ENCODE results near the gene DNAJB8.

Gene DNAJB8

GRCh38 chr3:128443771-128444170 lies 22.9 kb downstream of the DNAJB8 start:
- Mint-ChIP-seq H3K4me1 (peaks cover 18% of the 10 kb centered on the region), H3K27me3 (peaks cover 11% of the 10 kb centered on the region), H3K4me3 (no peak overlapping the region), H3K9me3 (peaks cover 16% of the 10 kb centered on the region), H3K27ac (no peak overlapping the region), H3K36me3 (ENCODE audit: low read depth) (peaks cover 10% of the 10 kb centered on the region)
- no peak for DNase-seq
- ATAC-seq: no peak

- H3K4me3 Mint-ChIP-seq: no peak overlapping the region
- no peak overlapping the region for H3K27ac Mint-ChIP-seq
- peaks cover 6% of the 10 kb centered on the region for H3K36me3 Mint-ChIP-seq (ENCODE audit: low read depth)
- peaks cover 10% of the 10 kb centered on the region for H3K9me3 Mint-ChIP-seq
- DNase-seq: no peak
- peaks cover 12% of the 10 kb centered on the region for H3K4me1 Mint-ChIP-seq
- peaks cover 11% of the 10 kb centered on the region for H3K27me3 Mint-ChIP-seq
- no peak for ATAC-seq
Observed at GRCh38 chr3:128442949-128443348, 23.7 kb downstream of the DNAJB8 start.

- ATAC-seq (no peak), DNase-seq (no peak)
- H3K4me3 Mint-ChIP-seq: no peak overlapping the region
- H3K27me3 Mint-ChIP-seq: peaks cover 11% of the 10 kb centered on the region
- no peak overlapping the region for H3K27ac Mint-ChIP-seq
- peaks cover 3% of the 10 kb centered on the region for H3K9me3 Mint-ChIP-seq
- H3K4me1 Mint-ChIP-seq: peaks cover 3% of the 10 kb centered on the region
- H3K36me3 Mint-ChIP-seq (ENCODE audit: low read depth): peaks cover 1% of the 10 kb centered on the region
Observed at GRCh38 chr3:128442070-128442469, 24.6 kb downstream of the DNAJB8 start.

- Mint-ChIP-seq H3K4me1 (no peaks in the 10 kb centered on the region), H3K36me3 (ENCODE audit: low read depth) (no peaks in the 10 kb centered on the region), H3K9me3 (no peaks in the 10 kb centered on the region), H3K4me3 (no peak overlapping the region), H3K27me3 (peaks cover 12% of the 10 kb centered on the region), H3K27ac (no peak overlapping the region)
- no peak for DNase-seq
- no peak for ATAC-seq
Observed at GRCh38 chr3:128439226-128439625, 27.5 kb downstream of the DNAJB8 start.

- Mint-ChIP-seq H3K27me3 (peaks cover 17% of the 10 kb centered on the region), H3K36me3 (ENCODE audit: low read depth) (no peaks in the 10 kb centered on the region), H3K4me3 (no peak overlapping the region), H3K9me3 (no peaks in the 10 kb centered on the region), H3K4me1 (no peaks in the 10 kb centered on the region), H3K27ac (no peak overlapping the region)
- peak; percentile 35 for ATAC-seq
- no peak for DNase-seq
Observed at GRCh38 chr3:128438488-128439072, 28.1 kb downstream of the DNAJB8 start.

- Mint-ChIP-seq H3K4me3 (no peak overlapping the region), H3K9me3 (no peaks in the 10 kb centered on the region), H3K36me3 (ENCODE audit: low read depth) (no peaks in the 10 kb centered on the region), H3K27me3 (peaks cover 32% of the 10 kb centered on the region), H3K27ac (no peak overlapping the region), H3K4me1 (peaks cover 10% of the 10 kb centered on the region)
- DNase-seq (no peak), ATAC-seq (no peak)
Observed at GRCh38 chr3:128436214-128436613, 30.5 kb downstream of the DNAJB8 start.

- DNase-seq: no peak
- peaks cover 37% of the 10 kb centered on the region for H3K27me3 Mint-ChIP-seq
- no peak overlapping the region for H3K27ac Mint-ChIP-seq
- peaks cover 10% of the 10 kb centered on the region for H3K4me1 Mint-ChIP-seq
- ATAC-seq: no peak
- no peak overlapping the region for H3K4me3 Mint-ChIP-seq
- no peaks in the 10 kb centered on the region for H3K9me3 Mint-ChIP-seq
- H3K36me3 Mint-ChIP-seq (ENCODE audit: low read depth): no peaks in the 10 kb centered on the region
Observed at GRCh38 chr3:128435561-128435960, 31.1 kb downstream of the DNAJB8 start.

- ATAC-seq: no peak
- Mint-ChIP-seq H3K4me3 (no peak overlapping the region), H3K27me3 (peaks cover 39% of the 10 kb centered on the region), H3K27ac (no peak overlapping the region), H3K9me3 (no peaks in the 10 kb centered on the region), H3K4me1 (peaks cover 10% of the 10 kb centered on the region), H3K36me3 (ENCODE audit: low read depth) (no peaks in the 10 kb centered on the region)
- DNase-seq: no peak
Observed at GRCh38 chr3:128435058-128435457, 31.6 kb downstream of the DNAJB8 start.

- DNase-seq (no peak), ATAC-seq (no peak)
- Mint-ChIP-seq H3K9me3 (no peaks in the 10 kb centered on the region), H3K27me3 (peaks cover 40% of the 10 kb centered on the region), H3K4me3 (no peak overlapping the region), H3K4me1 (peaks cover 10% of the 10 kb centered on the region), H3K27ac (no peak overlapping the region), H3K36me3 (ENCODE audit: low read depth) (no peaks in the 10 kb centered on the region)
Observed at GRCh38 chr3:128434524-128434923, 32.2 kb downstream of the DNAJB8 start.

- Mint-ChIP-seq H3K36me3 (ENCODE audit: low read depth) (no peaks in the 10 kb centered on the region), H3K27ac (no peak overlapping the region), H3K4me1 (peaks cover 10% of the 10 kb centered on the region), H3K27me3 (peaks cover 36% of the 10 kb centered on the region), H3K4me3 (no peak overlapping the region), H3K9me3 (no peaks in the 10 kb centered on the region)
- ATAC-seq (no peak), DNase-seq (no peak)
Observed at GRCh38 chr3:128433837-128434165, 32.9 kb downstream of the DNAJB8 start.

GRCh38 chr3:128432971-128433836 lies 33.5 kb downstream of the DNAJB8 start:
- Mint-ChIP-seq H3K36me3 (ENCODE audit: low read depth) (no peaks in the 10 kb centered on the region), H3K4me1 (peaks cover 10% of the 10 kb centered on the region), H3K27ac (no peak overlapping the region), H3K9me3 (no peaks in the 10 kb centered on the region), H3K4me3 (no peak overlapping the region), H3K27me3 (peaks cover 38% of the 10 kb centered on the region)
- ATAC-seq (no peak), DNase-seq (no peak)

- DNase-seq: no peak
- Mint-ChIP-seq H3K9me3 (no peaks in the 10 kb centered on the region), H3K27ac (no peak overlapping the region), H3K27me3 (peaks cover 43% of the 10 kb centered on the region), H3K4me3 (no peak overlapping the region), H3K4me1 (peaks cover 10% of the 10 kb centered on the region), H3K36me3 (ENCODE audit: low read depth) (no peaks in the 10 kb centered on the region)
- ATAC-seq: no peak
Observed at GRCh38 chr3:128432301-128432970, 34.3 kb downstream of the DNAJB8 start.

- Mint-ChIP-seq H3K4me1 (peaks cover 10% of the 10 kb centered on the region), H3K36me3 (ENCODE audit: low read depth) (no peaks in the 10 kb centered on the region), H3K4me3 (no peak overlapping the region), H3K27me3 (peaks cover 46% of the 10 kb centered on the region), H3K27ac (no peak overlapping the region), H3K9me3 (no peaks in the 10 kb centered on the region)
- DNase-seq (no peak), ATAC-seq (no peak)
Observed at GRCh38 chr3:128431803-128432300, 34.8 kb downstream of the DNAJB8 start.

GRCh38 chr3:128430731-128431130 lies 36.0 kb downstream of the DNAJB8 start:
- no peaks in the 10 kb centered on the region for H3K36me3 Mint-ChIP-seq (ENCODE audit: low read depth)
- no peak overlapping the region for H3K27ac Mint-ChIP-seq
- no peak overlapping the region for H3K4me3 Mint-ChIP-seq
- peaks cover 10% of the 10 kb centered on the region for H3K4me1 Mint-ChIP-seq
- no peak for DNase-seq
- no peaks in the 10 kb centered on the region for H3K9me3 Mint-ChIP-seq
- H3K27me3 Mint-ChIP-seq: peaks cover 44% of the 10 kb centered on the region
- ATAC-seq: no peak

GRCh38 chr3:128430301-128430700 lies 36.4 kb downstream of the DNAJB8 start:
- Mint-ChIP-seq H3K9me3 (no peaks in the 10 kb centered on the region), H3K27me3 (peaks cover 44% of the 10 kb centered on the region)

More at GRCh38 chr3:128430301-128430700, 36.4 kb downstream of the DNAJB8 start:
- peaks cover 10% of the 10 kb centered on the region for H3K4me1 Mint-ChIP-seq
- DNase-seq (no peak), ATAC-seq (no peak)
- H3K36me3 Mint-ChIP-seq (ENCODE audit: low read depth): no peaks in the 10 kb centered on the region
- no peak overlapping the region for H3K27ac Mint-ChIP-seq
- no peak overlapping the region for H3K4me3 Mint-ChIP-seq
